Left ventricle myocardium inferior (tissue), 1 donor: ENCODE results near the gene ATP2A1. TPM values are rescaled to one million over a fixed set of nuclear protein-coding genes. Genes with fewer than 3 reads are reported as not detected.

ENCODE experiments used
- DNase-seq: peaks from one replicate; pipeline ENCODE4 v3.0.0-alpha.2; 2020
- H3K27ac ChIP-seq: fragments of 200-600 bp; replicated peaks from 2 replicates; pipeline ENCODE4 v1.8.0; 2021
- H3K27me3 ChIP-seq: fragments of 200-600 bp; 2 replicates; pipeline ENCODE4 v1.8.0; 2021; ENCODE audit warnings: low read depth
- H3K36me3 ChIP-seq: fragments of 200-600 bp; 2 replicates; pipeline ENCODE4 v1.8.0; 2021
- H3K4me1 ChIP-seq: fragments of 200-600 bp; 2 replicates; pipeline ENCODE4 v1.8.0; 2021
- H3K4me3 ChIP-seq: fragments of 200-600 bp; 2 replicates; pipeline ENCODE4 v1.8.0; 2021; ENCODE audit warnings: mild to moderate bottlenecking, moderate library complexity
- H3K9me3 ChIP-seq: fragments of 200-600 bp; replicated peaks from 2 replicates; pipeline ENCODE4 v1.8.0; 2021
- CTCF ChIP-seq: fragments of 200-600 bp; IDR thresholded peaks from 2 replicates; pipeline ENCODE4 v1.8.0; 2021; ENCODE audit warnings: antibody characterized with exemption, mild to moderate bottlenecking, borderline replicate concordance
- intact Hi-C: fragments of 100-400 bp; cut with micrococcal nuclease; formaldehyde crosslinking; loops from one replicate; pipeline ENCODE4 v1.11.0; 2022
- long read RNA-seq: library from polyadenylated mRNA; unstranded; transcript quantifications from one replicate; pipeline ENCODE4 v2.0.0, GENCODE V29; 2021
- total RNA-seq: library from RNA; stranded (reverse); fragmentation: NEBNext Ultra II Directional; extraction: Animal tissue kit (Norgen Biotek cat#: 25700); gene quantifications from one replicate; pipeline ENCODE4 v1.2.1, GENCODE V29; 2021
- donor health status: DM: no; HTN: yes; CAD: no; lungs with severe emphysema.

The ATP2A1 gene
- total RNA-seq = 0.38 TPM
- long read RNA-seq = 0 reads

- no peak for TF ChIP-seq CTCF
These were observed at the start of gene ATP2A1 for GRCh38 chr16:28878083-28878926. TSS of gene ATP2A1 (plus strand) at chr16:28878488. CDS start at chr16:28878672, 184 bp downstream.

GRCh38 chr16:28829747-28830146 lies 48.5 kb upstream of the ATP2A1 start:
- DNase-seq = no peak
- intact Hi-C loops = no loop called here
- Histone ChIP-seq H3K9me3 (no peaks in the 10 kb centered on the region), H3K27me3 (no peaks in the 10 kb centered on the region), H3K36me3 (peaks cover 95% of the 10 kb centered on the region), H3K4me3 (no peak overlapping the region), H3K4me1 (peaks cover 24% of the 10 kb centered on the region), H3K27ac (no peak overlapping the region)
- no peak for TF ChIP-seq CTCF

More at GRCh38 chr16:28878083-28878926, at the start of gene ATP2A1:
- Histone ChIP-seq H3K27me3 (peaks cover 27% of the 10 kb centered on the region), H3K27ac (no peak within 1 kb of the TSS), H3K4me3 (peak within 1 kb of the TSS; percentile 89), H3K4me1 (peaks cover 15% of the 10 kb centered on the region), H3K36me3 (peaks cover 15% of the 10 kb centered on the region), H3K9me3 (no peaks in the 10 kb centered on the region)
- intact Hi-C loops = no loop called here
- DNase-seq = no peak

- Histone ChIP-seq H3K27ac (no peak overlapping the region), H3K36me3 (peaks cover 100% of the 10 kb centered on the region), H3K4me3 (no peak overlapping the region), H3K27me3 (no peaks in the 10 kb centered on the region), H3K4me1 (peaks cover 16% of the 10 kb centered on the region), H3K9me3 (no peaks in the 10 kb centered on the region)
- no peak for DNase-seq
- intact Hi-C loops = no loop called here
- no peak for TF ChIP-seq CTCF
These were observed 47.8 kb upstream of the ATP2A1 start for GRCh38 chr16:28830531-28830930.

- no peak for TF ChIP-seq CTCF
- no peak for DNase-seq
- H3K27me3 ChIP-seq = no peaks in the 10 kb centered on the region
- H3K4me3 ChIP-seq = no peak overlapping the region
- peaks cover 7% of the 10 kb centered on the region for H3K4me1 ChIP-seq
- intact Hi-C loops = no loop called here
- H3K27ac ChIP-seq = no peak overlapping the region
- H3K36me3 ChIP-seq = peaks cover 86% of the 10 kb centered on the region
- no peaks in the 10 kb centered on the region for H3K9me3 ChIP-seq
These were observed 43.9 kb upstream of the ATP2A1 start for GRCh38 chr16:28834349-28834748.

GRCh38 chr16:28834873-28835863 lies 43.1 kb upstream of the ATP2A1 start:
- no peak overlapping the region for H3K27ac ChIP-seq
- DNase-seq = no peak
- H3K9me3 ChIP-seq = no peaks in the 10 kb centered on the region
- no peak for TF ChIP-seq CTCF
- H3K4me1 ChIP-seq = peaks cover 4% of the 10 kb centered on the region
- peaks cover 78% of the 10 kb centered on the region for H3K36me3 ChIP-seq
- no peak overlapping the region for H3K4me3 ChIP-seq
- intact Hi-C loops = no loop called here
- no peaks in the 10 kb centered on the region for H3K27me3 ChIP-seq
